Measurements from ENCODE around the gene SLIT3. TPM values are rescaled to one million over a fixed set of nuclear protein-coding genes. Genes with fewer than 3 reads are reported as not detected.

The SLIT3 gene
- total RNA-seq, 1 experiment from 2014 or later: 0.10 TPM

DNA sequence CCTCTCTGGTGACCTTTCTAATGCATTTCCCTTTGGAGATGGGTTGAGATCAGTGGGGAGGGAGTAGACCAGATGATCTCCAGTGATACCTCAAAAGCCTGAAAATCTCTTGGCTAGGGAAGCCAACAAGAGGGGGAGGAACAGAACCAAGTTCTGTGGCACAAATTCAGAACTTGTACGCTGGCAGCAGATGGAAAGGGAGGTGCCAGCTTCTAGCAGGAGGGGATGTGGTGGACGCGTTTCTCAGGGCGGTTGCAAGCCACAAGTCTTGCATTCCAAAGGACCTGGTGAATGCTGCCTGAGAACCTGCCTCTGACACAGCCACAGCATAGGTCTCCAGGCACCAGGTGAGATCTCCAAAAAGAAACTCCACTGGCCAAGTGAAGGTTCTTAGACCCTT lies 13.4 kb downstream of the SLIT3 start:
- Histone ChIP-seq H3K9me2 (ENCODE audit: insufficient read depth) (no peaks in the 10 kb centered on the region), H3K27ac (ENCODE audit: low read depth, low read length) (no peak overlapping the region), H3K4me3 (replicated peaks in 1 of 2; ENCODE audit: low read depth in 1 of 2, low read length in 2 of 2) (no peak overlapping the region), H3K79me2 (ENCODE audit: insufficient read depth, low read length) (no peaks in the 10 kb centered on the region), H3K27me3 (ENCODE audit: insufficient read depth, low read length) (peaks cover 21% of the 10 kb centered on the region; the same call in 1 of the 2 replicates), H2AFZ (ENCODE audit: low read depth, low read length, poor library complexity, severe bottlenecking) (no peak overlapping the region), H3K4me1 (ENCODE audit: control insufficient read depth in 1 of 2, insufficient read depth in 2 of 2, low read length in 2 of 2) (no peaks in the 10 kb centered on the region), H3K4me2 (ENCODE audit: low read length) (no peak overlapping the region), H3K36me3 (ENCODE audit: control insufficient read depth in 1 of 2, insufficient read depth in 2 of 2, low read length in 2 of 2) (no peaks in the 10 kb centered on the region), H3K9me3 (ENCODE audit: control insufficient read depth in 1 of 2, insufficient read depth in 1 of 2, low read depth in 1 of 2, low read length in 2 of 2) (no peaks in the 10 kb centered on the region), H4K20me1 (ENCODE audit: insufficient read depth) (no peaks in the 10 kb centered on the region), H3K9ac (ENCODE audit: low read length) (no peak overlapping the region)
- ATAC-seq (no peak), DNase-seq (ENCODE audit: low read depth, low spot score) (no peak)
- TF ChIP-seq CBX3 (IDR thresholded peaks at IDR 0.05; ENCODE audit: low read depth): no peak
- TF ChIP-seq ZFX (IDR thresholded peaks at IDR 0.05): no peak
- TF ChIP-seq, protein P1, sequence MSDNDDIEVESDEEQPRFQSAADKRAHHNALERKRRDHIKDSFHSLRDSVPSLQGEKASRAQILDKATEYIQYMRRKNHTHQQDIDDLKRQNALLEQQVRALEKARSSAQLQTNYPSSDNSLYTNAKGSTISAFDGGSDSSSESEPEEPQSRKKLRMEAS (IDR thresholded peaks at IDR 0.05): no peak
- no peak for TF ChIP-seq SIN3A (IDR thresholded peaks at IDR 0.05; ENCODE audit: low read depth)
- TF ChIP-seq, protein P2, sequence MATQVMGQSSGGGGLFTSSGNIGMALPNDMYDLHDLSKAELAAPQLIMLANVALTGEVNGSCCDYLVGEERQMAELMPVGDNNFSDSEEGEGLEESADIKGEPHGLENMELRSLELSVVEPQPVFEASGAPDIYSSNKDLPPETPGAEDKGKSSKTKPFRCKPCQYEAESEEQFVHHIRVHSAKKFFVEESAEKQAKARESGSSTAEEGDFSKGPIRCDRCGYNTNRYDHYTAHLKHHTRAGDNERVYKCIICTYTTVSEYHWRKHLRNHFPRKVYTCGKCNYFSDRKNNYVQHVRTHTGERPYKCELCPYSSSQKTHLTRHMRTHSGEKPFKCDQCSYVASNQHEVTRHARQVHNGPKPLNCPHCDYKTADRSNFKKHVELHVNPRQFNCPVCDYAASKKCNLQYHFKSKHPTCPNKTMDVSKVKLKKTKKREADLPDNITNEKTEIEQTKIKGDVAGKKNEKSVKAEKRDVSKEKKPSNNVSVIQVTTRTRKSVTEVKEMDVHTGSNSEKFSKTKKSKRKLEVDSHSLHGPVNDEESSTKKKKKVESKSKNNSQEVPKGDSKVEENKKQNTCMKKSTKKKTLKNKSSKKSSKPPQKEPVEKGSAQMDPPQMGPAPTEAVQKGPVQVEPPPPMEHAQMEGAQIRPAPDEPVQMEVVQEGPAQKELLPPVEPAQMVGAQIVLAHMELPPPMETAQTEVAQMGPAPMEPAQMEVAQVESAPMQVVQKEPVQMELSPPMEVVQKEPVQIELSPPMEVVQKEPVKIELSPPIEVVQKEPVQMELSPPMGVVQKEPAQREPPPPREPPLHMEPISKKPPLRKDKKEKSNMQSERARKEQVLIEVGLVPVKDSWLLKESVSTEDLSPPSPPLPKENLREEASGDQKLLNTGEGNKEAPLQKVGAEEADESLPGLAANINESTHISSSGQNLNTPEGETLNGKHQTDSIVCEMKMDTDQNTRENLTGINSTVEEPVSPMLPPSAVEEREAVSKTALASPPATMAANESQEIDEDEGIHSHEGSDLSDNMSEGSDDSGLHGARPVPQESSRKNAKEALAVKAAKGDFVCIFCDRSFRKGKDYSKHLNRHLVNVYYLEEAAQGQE (IDR thresholded peaks at IDR 0.05; ENCODE audit: low read depth): no peak
- no peak for TF ChIP-seq RAD21 (IDR thresholded peaks at IDR 0.05; ENCODE audit: low read depth)
- TF ChIP-seq SP1 (IDR thresholded peaks at IDR 0.05; ENCODE audit: low read depth): no peak
- no peak for TF ChIP-seq POLR2AphosphoS5 (IDR thresholded peaks at IDR 0.05; ENCODE audit: low read depth, low read length)
- CTCF ChIA-PET: no interaction called here
- POLR2A ChIA-PET: no interaction called here
- intact Hi-C loops (cut with micrococcal nuclease): no loop called here
- no TSS peak for BruUV-seq (replicated peaks)
- RAD21 ChIA-PET (ENCODE audit: low non-redundant PET in 1 of 2, low total read pairs in 2 of 2, uncharacterized antibody in 2 of 2, unreplicated experiment in 2 of 2): no interaction called here

All from HCT116 (cell line).